ENCODE data around the gene SNRPD1. TPM values are rescaled to one million over a fixed set of nuclear protein-coding genes. Genes with fewer than 3 reads are reported as not detected.

SNRPD1 gene
- total and polyA plus RNA-seq, 9 of the 15 experiments (the other 6 are each of a cell fraction or from before 2014, with no cell fraction given): 186 to 1,063 (median 313) TPM

GRCh38 chr18:21598726-21599584, 13.2 kb upstream of the SNRPD1 start (continued):
- no peak for TF ChIP-seq MEF2D (tag; conservative IDR thresholded peaks at IDR 0.05; ENCODE audit: low read depth)
- TF ChIP-seq ZNF263 (CRISPR knock-in tag; IDR thresholded peaks at IDR 0.05; ENCODE audit: borderline replicate concordance): no peak
- TF ChIP-seq, protein P1, sequence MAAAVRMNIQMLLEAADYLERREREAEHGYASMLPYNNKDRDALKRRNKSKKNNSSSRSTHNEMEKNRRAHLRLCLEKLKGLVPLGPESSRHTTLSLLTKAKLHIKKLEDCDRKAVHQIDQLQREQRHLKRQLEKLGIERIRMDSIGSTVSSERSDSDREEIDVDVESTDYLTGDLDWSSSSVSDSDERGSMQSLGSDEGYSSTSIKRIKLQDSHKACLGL (CRISPR knock-in tag; IDR thresholded peaks at IDR 0.05; ENCODE audit: borderline replicate concordance, poor library complexity, severe bottlenecking): no peak
- TF ChIP-seq GTF2A2 (tag; IDR thresholded peaks at IDR 0.05): no peak
- TF ChIP-seq U2AF2 (optimal IDR thresholded peaks at IDR 0.05; ENCODE audit: low read depth, low read length): no peak
- TF ChIP-seq CHD4 (IDR thresholded peaks at IDR 0.05; ENCODE audit: insufficient read depth, insufficient replicate concordance, low read depth, low read length, poor library complexity, severe bottlenecking): no peak
- no peak for TF ChIP-seq MTF1 (CRISPR knock-in tag; IDR thresholded peaks at IDR 0.05; ENCODE audit: borderline replicate concordance)
- TF ChIP-seq CC2D1A (IDR thresholded peaks at IDR 0.05): no peak
- no peak for TF ChIP-seq NR2C2 (CRISPR knock-in tag; IDR thresholded peaks at IDR 0.05)
- no peak; the same call in 1 of the 2 replicates for TF ChIP-seq NR2C2 (tag; IDR thresholded peaks at IDR 0.05)
- no peak for TF ChIP-seq ZNF24 (IDR thresholded peaks at IDR 0.05)
- no peak for TF ChIP-seq ZFPM2 (CRISPR knock-in tag; IDR thresholded peaks at IDR 0.05)
- TF ChIP-seq, protein P2, sequence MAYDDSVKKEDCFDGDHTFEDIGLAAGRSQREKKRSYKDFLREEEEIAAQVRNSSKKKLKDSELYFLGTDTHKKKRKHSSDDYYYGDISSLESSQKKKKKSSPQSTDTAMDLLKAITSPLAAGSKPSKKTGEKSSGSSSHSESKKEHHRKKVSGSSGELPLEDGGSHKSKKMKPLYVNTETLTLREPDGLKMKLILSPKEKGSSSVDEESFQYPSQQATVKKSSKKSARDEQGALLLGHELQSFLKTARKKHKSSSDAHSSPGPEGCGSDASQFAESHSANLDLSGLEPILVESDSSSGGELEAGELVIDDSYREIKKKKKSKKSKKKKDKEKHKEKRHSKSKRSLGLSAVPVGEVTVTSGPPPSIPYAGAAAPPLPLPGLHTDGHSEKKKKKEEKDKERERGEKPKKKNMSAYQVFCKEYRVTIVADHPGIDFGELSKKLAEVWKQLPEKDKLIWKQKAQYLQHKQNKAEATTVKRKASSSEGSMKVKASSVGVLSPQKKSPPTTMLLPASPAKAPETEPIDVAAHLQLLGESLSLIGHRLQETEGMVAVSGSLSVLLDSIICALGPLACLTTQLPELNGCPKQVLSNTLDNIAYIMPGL (CRISPR knock-in tag; IDR thresholded peaks at IDR 0.05): no peak
- no peak for TF ChIP-seq PHB2 (IDR thresholded peaks at IDR 0.05; ENCODE audit: low read depth)
- TF ChIP-seq TGIF2 (CRISPR knock-in tag; IDR thresholded peaks at IDR 0.05): no peak
- no peak for TF ChIP-seq ZNF143 (CRISPR knock-in tag; IDR thresholded peaks at IDR 0.05)
- no peak for TF ChIP-seq MED1 (CRISPR knock-in tag; IDR thresholded peaks at IDR 0.05; ENCODE audit: borderline replicate concordance)
- no peak for TF ChIP-seq TRIM25 (IDR thresholded peaks at IDR 0.05; ENCODE audit: borderline replicate concordance)
- TF ChIP-seq MCM3 (IDR thresholded peaks at IDR 0.05): no peak
- TF ChIP-seq ZNF197 (CRISPR knock-in tag; IDR thresholded peaks at IDR 0.05; ENCODE audit: low read depth): no peak
- TF ChIP-seq PPARD (CRISPR knock-in tag; IDR thresholded peaks at IDR 0.05): no peak
- TF ChIP-seq ZNF431 (CRISPR knock-in tag; IDR thresholded peaks at IDR 0.05): no peak
- TF ChIP-seq NCOA4 (IDR thresholded peaks at IDR 0.05; ENCODE audit: partially characterized antibody): no peak
- no peak for TF ChIP-seq ZNF780A (CRISPR knock-in tag; IDR thresholded peaks at IDR 0.05)
- no peak for TF ChIP-seq KLF1 (tag; IDR thresholded peaks at IDR 0.05)
- no peak for TF ChIP-seq RFX1 (IDR thresholded peaks at IDR 0.05)

Measured in K562 (cell line).